Ovary (tissue), 9 donors: ENCODE measurements around the gene TUB. TPM values are rescaled to one million over a fixed set of nuclear protein-coding genes. Genes with fewer than 3 reads are reported as not detected.

Experiments
- DNase-seq, 5 donors: peaks; one replicate each; pipeline ENCODE4 v3.0.0-alpha.2; 2019 to 2020
- H3K27ac ChIP-seq, 2 donors: fragments of 200-600 bp; one replicate each; pipeline versions ENCODE4 v1.5.1 to v1.8.0; 2019 to 2022
- H3K27me3 ChIP-seq: fragments of 200-600 bp; one replicate; pipeline ENCODE4 v1.8.0; 2022
- H3K36me3 ChIP-seq: fragments of 200-600 bp; sonication (generic); one replicate; pipeline ENCODE4 v1.5.1; 2019
- H3K4me1 ChIP-seq: one replicate; pipeline ENCODE4 v1.8.1; 2013; ENCODE audit warnings: mild to moderate bottlenecking, moderate library complexity; ENCODE audit not compliant: insufficient read depth
- H3K4me3 ChIP-seq: fragments of 200-600 bp; sonication (generic); one replicate; pipeline ENCODE4 v1.5.1; 2017
- H3K9me3 ChIP-seq, 2 donors: fragments of 200-600 bp in 1 of 2; sonication (generic) in 1 of 2; one replicate each; pipeline versions ENCODE4 v1.5.1 to v1.8.1; 2013 to 2019; ENCODE audit warnings: mild to moderate bottlenecking in 1 of 2, moderate library complexity in 1 of 2
- CTCF ChIP-seq, 3 donors: fragments of 450-650 bp in 2 of 3; fragments of 200-600 bp in 1 of 3; IDR thresholded peaks; one replicate each; pipeline versions ENCODE4 v1.5.1 to v1.8.0; 2016 to 2022; ENCODE audit warnings: antibody characterized with exemption in 3 of 3, mild to moderate bottlenecking in 1 of 3
- EP300 ChIP-seq: sonication (generic); formaldehyde crosslinking; IDR thresholded peaks from one replicate; pipeline ENCODE4 v1.6.1; 2017; ENCODE audit warnings: antibody characterized with exemption
- POLR2A ChIP-seq: fragments of 450-650 bp; IDR thresholded peaks from one replicate; pipeline ENCODE4 v1.6.1; 2017; ENCODE audit warnings: antibody characterized with exemption, mild to moderate bottlenecking, moderate library complexity
- WGBS, 3 donors: extraction: QIAGEN DNeasy Blood & Tissue Kit in 1 of 3; methylation state at CpG; one replicate each; pipeline versions ENCODE4 v1.1.5 to v1.1.7; 2013 to 2017; 5-methylcytosine and 5-hydroxymethylcytosine counted together
- intact Hi-C, 4 donors: fragments of 100-400 bp; cut with DNase I; formaldehyde crosslinking; loops; one replicate each; pipeline versions ENCODE4 v1.11.0 to v1.15.1; 2022 to 2023
- polyA plus RNA-seq, 2 donors: library from polyadenylated mRNA; stranded (reverse); fragments of 200-250 nt in 1 of 2; fragments of 350-450 nt in 1 of 2; fragmentation: Illumina TruSeq in 1 of 2; extraction: RNeasy Lipid Tissue Mini Kit (QIAGEN cat#74804) in 1 of 2; gene quantifications; one replicate each; pipeline ENCODE4 v1.2.3, GENCODE V29; 2013 to 2014
- total RNA-seq, 7 donors: library from RNA; depleted of rRNA in 2 of 7; stranded (reverse); fragments of >200 nt in 2 of 7; fragmentation: NEBNext Ultra II Directional in 3 of 7; extraction: Animal tissue kit (Norgen Biotek cat#: 25700) in 3 of 7; gene quantifications; one replicate each; pipeline versions ENCODE4 v1.1.0 to v1.2.4, GENCODE V29; 2016 to 2023
- donor health status: DM: no; HTN: no; CAD: no; lungs with moderate emphysema.
- donor health status: DM: no; HTN: no; CAD: no.
- donor health status: Bipolar disorder and iron deficiency.
- donor health status: DM: yes; HTN: yes; CAD: no.
- donor health status: DM: no; HTN: no; CAD: no.
- donor health status: DM: yes; HTN: yes; CAD: no.

The TUB gene
- total and polyA plus RNA-seq, 9 donors = 7.2 to 33.4 (median 22.3) TPM

- TF ChIP-seq POLR2A = no peak
- no peak for TF ChIP-seq EP300
- no peak for TF ChIP-seq CTCF (IDR thresholded peaks at IDR 0.05)
- no peak overlapping the region for H3K27ac ChIP-seq
- no peaks in the 10 kb centered on the region for H3K27me3 ChIP-seq
- no peaks in the 10 kb centered on the region for H3K9me3 ChIP-seq
- no peaks in the 10 kb centered on the region for H3K36me3 ChIP-seq
- H3K4me3 ChIP-seq = no peak overlapping the region
- DNase-seq = no peak
- no peaks in the 10 kb centered on the region for H3K4me1 ChIP-seq
- intact Hi-C loops = no loop called here
- 86 to 89% (median 87%) methylated on average over 6 of the region's 6 CpGs for WGBS, 3 donors
Measured at GRCh38 chr11:8149726-8150125, 68.7 kb downstream of the TUB start.

Other genes with a start within 250 kb of the TUB start
- gene OR10A6, start 149.9 kb upstream of the TUB start, total RNA-seq = not detected
- not detected for gene OR10A6, start 149.9 kb upstream of the TUB start, polyA plus RNA-seq
- not detected for gene OR10A3, start 139.5 kb upstream of the TUB start, total RNA-seq
- gene OR10A3, start 139.5 kb upstream of the TUB start, polyA plus RNA-seq = not detected
- gene NLRP10, start 115.8 kb upstream of the TUB start, total RNA-seq = not detected
- not detected for gene NLRP10, start 115.8 kb upstream of the TUB start, polyA plus RNA-seq
- gene EIF3F, start 93.9 kb upstream of the TUB start, total RNA-seq = 100 to 1,000 TPM; 235 to 459 (median 309) TPM
- gene EIF3F, start 93.9 kb upstream of the TUB start, polyA plus RNA-seq = 100 to 1,000 TPM; 497 to 764 TPM
- 10 to 100 TPM; 21.0 to 31.4 (median 28.8) TPM for gene RIC3, start 87.8 kb downstream of the TUB start, total RNA-seq
- gene RIC3, start 87.8 kb downstream of the TUB start, polyA plus RNA-seq = 10 to 100 TPM; 10.6 to 17.7 TPM
- under 1 TPM in 2 of 7 donors, not detected in 5; 0.32 to 0.55 TPM for gene LMO1, start 182.7 kb downstream of the TUB start, total RNA-seq
- under 1 TPM in 1 of 2 donors, not detected in 1; 0.18 TPM for gene LMO1, start 182.7 kb downstream of the TUB start, polyA plus RNA-seq